NOMO-1 (cell line): ENCODE results near the gene BIRC2.
"Not testable (repeated sequence)": the region's sequence is repeated elsewhere in the genome, so short reads cannot be mapped to it uniquely, and the experiment has no call there.

ENCODE experiments used
- DNase-seq, 2 experiments: peaks; one replicate each; lab custom pipeline; 2025; ENCODE audit not compliant: unreplicated experiment in 2 of 2; lab: John Stamatoyannopoulos, UW

Gene BIRC2

DNA sequence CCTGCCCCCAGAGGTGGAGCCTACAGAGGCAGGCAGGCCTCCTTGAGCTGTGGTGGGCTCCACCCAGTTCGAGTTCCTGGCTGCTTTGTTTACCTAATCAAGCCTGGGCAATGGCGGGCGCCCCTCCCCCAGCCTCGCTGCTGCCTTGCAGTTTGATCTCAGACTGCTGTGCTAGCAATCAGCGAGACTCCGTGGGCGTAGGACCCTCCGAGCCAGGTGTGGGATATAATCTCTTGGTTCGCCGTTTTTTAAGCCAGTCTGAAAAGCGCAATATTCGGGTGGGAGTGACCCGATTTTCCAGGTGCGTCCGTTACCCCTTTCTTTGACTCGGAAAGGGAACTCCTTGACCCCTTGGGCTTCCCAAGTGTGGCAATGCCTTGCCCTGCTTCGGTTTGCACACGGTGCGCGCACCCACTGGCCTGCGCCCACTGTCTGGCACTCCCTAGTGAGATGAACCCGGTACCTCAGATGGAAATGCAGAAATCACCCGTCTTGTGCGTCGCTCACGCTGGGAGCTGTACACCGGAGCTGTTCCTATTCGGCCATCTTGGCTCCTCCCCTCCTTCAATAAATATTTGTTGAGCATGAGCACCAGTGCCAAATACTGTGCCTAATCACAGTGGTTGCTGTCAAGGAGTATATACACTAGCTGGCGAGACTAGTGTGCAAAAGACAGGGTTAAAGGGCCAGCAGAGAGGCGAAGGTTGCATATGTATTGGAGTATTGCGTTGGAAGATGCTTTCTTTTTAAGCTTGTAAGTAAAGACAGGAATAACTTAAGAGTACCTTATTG, 27.8 kb downstream of the BIRC2 start:
- DNase-seq, result not testable (repeated sequence)

DNA sequence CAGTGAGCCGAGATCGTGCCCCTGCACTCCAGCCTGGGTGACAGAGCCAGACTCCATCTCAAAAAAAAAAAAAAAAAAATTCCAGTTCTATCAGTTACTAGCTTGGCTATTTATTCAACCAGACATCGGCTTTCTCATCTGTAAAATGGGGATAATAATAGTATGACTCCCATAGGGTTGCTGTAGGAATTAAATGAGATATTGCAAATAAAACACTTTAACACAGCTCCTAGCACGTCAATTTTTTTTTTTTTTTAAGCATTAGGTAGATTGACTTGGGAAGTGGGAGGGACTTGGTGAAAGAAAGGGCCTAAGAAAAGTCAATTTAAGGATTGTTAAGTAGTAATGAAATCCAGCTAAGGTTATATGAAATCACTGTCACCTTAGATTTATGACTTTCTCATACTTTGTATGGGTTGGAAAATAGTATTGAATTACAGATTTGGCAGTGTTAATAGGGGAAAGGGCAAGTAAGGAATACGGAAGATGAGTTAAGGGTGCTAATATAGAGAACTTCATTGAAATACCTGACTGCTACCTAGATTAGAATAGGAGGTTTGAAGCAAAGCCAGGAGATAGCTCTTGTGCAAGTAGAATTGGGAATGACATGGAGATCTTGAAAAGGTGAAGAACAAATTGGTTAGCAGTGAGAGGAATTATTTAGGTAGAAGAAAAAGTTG, 28.8 kb downstream of the BIRC2 start:
- no peak for DNase-seq

DNA sequence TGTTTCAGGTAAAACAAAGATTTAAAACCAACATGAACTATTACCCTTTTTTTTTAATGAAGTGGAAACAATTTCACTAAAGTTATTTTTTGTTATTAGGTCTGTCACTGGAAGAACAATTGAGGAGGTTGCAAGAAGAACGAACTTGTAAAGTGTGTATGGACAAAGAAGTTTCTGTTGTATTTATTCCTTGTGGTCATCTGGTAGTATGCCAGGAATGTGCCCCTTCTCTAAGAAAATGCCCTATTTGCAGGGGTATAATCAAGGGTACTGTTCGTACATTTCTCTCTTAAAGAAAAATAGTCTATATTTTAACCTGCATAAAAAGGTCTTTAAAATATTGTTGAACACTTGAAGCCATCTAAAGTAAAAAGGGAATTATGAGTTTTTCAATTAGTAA, 30.9 kb downstream of the BIRC2 start:
- no peak for DNase-seq

DNA sequence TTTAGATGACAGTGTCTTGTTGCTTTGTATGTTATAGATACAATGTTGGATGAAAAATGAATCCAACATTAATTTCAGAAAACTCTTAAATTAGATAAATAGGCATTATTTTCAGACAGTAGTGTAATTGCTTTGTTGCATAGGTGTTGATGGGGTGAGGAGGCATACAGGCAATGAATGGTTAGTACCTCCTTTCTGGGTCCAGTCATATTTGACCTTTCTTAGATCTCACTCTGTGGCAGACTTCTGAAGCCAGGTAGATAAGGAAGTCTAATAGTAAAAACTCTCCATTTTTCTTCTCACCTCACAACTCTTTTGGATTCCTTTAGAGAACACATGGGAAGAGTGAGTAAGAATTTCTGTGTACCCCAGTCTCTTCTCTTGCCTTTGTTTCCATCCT, 31.8 kb downstream of the BIRC2 start:
- DNase-seq, result no peak

DNA sequence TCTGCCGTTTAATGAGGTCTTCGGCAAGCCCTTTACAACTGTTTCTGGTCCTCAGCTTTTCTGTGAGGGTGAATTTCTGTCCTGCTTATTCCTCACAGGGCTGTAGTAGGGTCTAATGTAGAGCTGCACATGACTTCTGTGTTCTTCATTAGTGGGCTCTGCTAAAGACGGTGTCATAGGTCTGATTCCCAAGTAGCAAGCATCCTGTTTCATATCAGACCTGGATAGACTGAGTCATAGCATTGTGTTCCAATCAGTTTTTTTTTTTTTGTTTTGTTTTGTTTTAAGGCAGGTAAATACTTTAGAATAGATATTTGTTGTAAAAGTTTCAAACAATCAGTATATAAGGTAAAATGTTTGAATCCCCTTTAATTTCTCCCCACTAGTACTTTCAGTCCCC, 35.4 kb downstream of the BIRC2 start:
- no peak for DNase-seq

DNA sequence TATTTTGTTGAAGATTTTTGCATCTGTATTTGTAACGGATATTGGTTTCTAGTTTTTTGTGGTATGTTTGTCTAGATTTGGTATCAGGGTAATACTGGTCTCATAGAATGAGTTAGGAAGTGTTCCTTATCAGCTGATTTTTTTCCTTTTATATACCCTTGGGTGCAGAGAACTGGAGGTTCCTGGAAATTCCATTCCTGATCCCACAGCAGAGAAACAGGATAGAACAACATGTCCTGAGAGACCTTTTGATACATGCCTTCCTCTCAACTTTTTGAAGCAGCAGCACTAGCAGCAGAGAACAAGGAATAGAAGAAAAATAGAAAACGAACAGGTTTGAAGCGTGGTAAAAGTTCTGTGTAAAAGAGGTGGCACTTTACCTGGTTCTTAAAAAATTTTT, 36.8 kb downstream of the BIRC2 start:
- DNase-seq, result no peak

DNA sequence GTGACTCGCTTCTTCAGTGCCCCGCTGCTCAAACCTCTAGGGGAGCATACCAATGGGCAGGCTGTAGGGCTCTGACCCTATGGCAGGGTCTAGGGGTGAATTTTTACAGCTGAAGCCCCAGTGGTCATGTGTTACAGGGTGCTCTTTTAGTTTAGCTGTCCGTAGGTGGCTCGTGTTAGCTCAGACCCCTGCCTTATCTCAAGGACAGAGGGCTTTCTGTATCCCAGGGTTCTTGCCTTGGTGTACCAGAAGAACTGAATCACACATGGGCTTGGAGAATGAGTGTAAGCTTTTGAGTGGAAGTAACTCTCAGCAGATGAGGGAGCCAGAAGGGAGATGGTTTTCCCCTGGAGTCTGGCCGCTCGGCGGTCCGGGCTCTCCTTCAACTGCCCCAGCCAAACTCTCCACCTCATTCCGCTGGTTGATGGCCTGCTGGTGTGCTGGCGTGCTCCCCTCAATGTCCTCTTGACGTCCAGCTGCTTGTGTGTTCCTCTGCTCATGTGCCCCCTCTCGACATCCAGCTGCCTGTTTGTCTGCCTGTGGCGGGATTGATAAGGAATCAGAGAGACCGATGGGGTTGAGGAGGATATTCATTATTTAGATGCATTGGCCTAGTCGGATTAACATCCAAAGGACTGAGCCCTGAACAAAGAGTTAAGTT, 37.5 kb downstream of the BIRC2 start:
- DNase-seq, result no peak

DNA sequence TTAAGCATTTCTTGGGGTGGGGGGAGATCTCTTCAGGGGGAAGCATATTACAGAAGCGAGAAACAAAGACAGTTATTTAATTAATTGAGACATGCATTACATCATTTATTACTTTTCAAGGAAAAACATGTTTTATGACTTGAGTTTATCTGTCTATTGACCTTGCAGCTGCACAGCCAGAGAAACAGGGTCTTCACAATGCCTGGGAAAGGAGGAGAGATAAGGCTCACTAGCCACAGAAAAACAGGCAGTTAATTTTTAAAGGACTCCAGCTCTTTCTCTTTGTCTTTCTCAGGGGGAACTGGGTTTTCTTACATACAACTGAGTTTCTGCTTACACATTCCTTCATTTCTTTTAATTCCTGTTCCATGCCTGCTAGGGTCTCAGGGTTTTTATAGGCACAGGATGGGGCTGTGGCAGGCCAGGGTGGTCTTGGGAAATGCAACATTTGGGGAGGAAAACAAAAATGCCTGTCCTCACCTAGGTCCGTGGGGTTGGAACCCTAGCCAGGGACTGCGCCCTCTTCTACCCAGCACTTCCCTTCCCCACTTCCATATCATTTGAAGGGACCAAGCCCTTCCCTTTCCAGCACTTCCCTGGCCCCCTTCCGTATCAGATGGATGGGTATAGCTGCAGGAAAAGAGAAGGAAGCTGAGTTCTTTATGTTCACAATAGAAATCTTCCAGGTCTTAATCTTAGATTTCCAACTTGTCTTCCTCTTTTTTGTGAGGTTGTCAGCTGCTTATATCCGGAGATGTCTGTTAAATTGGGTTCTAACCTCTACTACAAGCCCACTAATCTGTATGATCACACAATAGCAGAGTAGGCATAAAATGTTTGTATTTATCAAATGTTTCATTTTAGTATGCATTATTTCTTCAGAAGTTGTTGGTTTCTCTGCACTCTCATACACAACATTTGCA, 38.3 kb downstream of the BIRC2 start:
- DNase-seq, result no peak

DNA sequence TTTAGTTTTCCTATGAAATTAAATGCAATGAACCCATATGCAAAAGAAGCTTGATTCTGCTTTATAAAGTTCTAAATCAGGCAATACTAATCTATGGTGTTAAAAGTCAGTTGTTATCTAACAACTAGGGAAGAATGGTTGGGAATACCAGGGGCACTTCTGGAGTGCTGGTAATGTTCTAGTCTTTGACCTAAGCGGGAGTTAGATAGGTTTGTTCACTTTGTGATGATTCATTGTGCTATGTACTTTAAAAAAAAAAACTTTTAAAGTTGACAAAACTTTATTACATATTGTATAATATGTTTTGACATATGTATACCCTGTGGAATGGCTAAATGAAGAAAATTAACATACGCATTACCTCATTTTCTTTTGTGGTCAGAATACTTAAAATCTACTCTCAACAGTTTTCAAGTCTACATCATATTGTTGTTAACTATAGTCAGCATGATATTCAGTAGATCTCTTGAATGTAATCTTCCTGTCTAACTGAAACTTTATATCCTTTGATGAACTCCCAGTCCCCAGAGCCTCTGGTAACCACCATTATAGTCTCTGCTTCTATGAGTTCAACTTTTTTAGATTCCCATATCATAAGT, 39.2 kb downstream of the BIRC2 start:
- DNase-seq, result no peak

DNA sequence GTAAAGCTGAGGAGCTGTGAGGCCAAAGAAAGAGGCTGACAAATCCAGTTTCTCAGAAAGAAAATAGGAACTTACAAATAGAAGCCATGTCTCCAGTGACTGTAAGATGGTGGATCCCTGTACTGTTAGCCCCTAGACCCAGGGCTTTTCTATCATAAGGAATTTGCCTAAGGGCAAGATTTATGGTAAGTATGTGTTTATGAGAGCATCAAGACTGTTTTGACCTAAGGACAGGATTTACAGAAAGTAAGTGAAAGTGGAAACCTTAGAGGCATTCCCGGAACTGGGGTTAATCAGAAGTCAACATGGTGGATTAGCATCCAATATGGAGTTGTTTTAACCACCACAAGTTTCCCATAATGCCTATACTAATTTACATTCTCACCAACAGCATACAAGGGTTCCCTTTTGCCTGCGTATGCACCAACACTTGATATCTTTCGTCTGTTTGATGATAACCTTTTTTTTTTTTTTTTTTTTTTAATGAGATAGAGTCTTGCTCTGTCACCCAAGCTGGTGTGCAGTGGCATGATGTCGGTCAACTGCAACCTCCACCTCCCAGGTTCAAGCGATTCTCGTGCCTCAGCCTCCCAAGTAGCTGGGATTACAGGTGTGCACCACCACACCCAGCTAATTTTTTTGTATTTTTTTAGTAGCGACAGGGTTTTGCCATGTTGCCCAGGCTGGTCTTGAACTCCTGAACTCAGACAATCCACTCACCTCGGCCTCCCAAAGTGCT, 40.2 kb downstream of the BIRC2 start:
- DNase-seq, result no peak

DNA sequence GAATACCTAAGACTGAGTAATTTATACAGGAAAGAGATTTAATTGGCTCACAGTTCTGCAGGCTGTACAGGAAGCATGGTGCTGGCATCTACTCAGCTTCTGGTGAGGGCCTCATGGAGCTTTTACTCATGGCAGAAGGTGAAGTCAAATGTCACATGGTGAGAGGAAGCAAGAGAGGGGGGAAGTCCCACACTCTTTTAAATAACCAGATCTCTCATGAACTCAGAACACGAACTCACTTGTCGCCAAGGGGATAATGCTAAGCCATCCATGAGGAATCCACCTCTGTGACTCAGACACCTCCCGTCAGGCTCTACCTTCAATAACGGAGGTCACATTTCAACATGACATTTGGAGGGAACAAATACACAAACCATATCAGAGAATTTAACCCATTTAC, 42.2 kb downstream of the BIRC2 start:
- DNase-seq, result no peak

DNA sequence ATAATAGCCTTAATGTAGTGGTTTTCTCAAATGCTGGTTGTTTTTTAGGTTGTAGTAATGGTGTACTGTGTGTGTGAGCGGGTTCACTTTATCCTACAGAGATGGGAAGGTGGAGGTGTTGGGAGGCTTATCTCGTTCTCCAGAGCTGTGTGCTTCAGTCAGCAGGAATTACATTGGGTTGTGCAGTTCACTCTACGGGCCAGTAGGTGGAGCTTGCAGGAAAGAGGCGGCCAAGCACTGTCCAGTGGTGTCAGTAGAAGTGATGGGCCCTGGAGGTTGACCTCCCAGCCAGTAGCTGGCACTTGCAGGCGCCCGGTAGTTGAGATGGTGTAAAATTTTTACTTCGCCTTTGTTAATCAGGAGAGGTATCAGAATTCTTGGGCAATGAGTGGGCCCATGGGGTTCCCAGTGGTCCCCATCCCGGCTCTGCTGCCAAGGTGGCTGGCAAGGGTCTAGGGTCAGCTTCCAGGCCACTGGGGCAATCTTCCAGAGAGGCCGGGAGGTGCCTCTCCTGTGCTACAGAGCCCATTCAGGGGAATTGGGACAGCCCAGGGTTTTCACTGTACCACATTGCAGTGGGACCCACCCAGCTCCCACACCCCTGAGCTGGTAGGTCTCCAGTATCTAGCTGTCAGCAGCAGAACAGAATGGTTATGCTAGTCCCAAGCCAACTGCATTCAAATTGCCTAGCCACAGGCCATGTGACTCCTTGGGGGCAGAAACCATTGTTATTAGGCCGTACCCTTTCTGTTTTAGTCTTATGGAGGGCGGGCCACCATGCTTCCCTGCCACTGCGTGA, 43.9 kb downstream of the BIRC2 start:
- DNase-seq, result peak; percentile 39

DNA sequence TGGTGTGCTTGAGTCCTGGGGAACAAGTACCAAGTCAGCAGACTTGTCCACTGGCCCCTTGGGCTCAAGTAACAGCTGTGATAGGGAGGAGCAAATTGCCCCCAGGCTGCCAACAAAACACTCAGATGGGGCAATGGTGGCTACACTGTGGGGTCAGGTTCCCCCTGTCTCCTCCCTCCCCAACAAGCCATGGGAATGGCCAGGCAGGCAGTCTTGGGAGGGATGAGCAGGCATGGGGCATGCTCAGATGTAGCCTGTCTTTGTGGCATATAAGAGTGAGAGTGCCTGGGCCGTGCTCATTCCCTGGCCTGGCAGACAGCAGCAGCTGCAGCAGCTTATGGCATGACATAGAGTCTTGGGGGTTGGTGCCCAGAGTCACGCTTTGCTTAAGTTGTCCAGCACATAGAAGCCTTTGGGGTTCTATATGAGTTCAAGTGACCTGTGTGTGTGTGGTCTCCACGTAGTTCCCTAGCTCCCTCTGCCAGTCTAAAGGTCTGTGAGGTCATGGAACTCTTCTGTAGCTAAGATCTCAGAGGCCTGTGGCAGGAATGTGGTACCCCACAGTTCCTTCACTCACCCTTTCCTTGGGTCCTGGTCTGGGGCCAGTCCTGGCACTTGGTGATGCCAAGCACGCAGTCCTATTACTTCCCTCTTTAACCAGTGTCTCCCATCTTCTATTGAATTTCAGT, 44.7 kb downstream of the BIRC2 start:
- DNase-seq, result no peak

DNA sequence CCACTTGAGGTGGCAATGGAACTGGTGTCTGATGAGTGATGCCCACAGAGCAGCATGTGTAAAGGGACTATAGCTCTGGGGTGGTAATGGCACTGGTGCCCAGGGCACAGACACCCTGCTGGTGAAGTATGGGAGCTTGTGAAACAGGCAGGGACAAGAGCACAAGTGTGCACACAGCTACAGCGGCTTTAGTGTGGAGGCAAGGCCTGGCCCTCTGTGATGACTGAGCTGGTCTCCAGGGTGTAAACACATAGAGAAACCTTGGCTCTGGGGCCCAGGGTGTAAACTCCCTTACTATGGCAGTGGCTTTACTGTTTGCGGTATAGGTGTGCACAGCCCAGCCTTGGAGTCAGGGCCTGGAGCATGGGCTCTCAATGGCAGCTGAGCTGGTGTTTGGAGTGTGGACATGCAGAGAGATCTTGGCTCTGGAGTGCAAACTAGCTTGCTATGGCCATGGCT, 46.3 kb downstream of the BIRC2 start:
- DNase-seq, result no peak

DNA sequence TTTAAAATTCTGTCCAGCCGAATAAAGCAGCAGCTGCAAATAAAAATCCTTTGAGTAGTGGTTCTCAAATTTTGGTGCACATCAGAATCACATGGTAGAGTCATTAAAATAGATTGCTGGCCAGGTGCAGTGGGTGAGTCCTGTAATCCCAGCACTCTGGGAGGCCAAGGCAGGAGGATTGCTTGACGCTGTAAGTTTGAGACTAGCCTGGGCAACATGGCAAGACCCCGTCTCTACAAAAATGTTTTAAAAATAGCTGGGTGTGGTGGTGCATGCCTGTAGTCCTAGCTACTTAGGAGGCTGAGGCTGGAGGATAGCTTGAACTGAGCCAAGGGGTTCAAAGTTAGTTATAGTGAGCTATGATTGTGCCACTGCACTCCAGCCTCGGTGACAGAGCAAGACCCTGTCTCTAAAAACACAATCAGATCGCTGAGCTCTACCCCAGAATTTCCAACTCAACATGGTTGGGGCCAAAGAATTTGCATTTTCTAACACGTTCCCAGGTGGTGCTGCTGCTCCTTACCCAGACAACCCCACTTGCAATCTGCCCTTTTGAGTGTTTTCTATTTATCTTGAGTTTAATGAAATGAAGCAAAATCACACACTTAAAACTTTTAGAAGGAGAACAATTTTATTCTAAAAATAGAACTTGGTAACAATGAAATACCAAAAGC, 48.8 kb downstream of the BIRC2 start:
- no peak for DNase-seq

DNA sequence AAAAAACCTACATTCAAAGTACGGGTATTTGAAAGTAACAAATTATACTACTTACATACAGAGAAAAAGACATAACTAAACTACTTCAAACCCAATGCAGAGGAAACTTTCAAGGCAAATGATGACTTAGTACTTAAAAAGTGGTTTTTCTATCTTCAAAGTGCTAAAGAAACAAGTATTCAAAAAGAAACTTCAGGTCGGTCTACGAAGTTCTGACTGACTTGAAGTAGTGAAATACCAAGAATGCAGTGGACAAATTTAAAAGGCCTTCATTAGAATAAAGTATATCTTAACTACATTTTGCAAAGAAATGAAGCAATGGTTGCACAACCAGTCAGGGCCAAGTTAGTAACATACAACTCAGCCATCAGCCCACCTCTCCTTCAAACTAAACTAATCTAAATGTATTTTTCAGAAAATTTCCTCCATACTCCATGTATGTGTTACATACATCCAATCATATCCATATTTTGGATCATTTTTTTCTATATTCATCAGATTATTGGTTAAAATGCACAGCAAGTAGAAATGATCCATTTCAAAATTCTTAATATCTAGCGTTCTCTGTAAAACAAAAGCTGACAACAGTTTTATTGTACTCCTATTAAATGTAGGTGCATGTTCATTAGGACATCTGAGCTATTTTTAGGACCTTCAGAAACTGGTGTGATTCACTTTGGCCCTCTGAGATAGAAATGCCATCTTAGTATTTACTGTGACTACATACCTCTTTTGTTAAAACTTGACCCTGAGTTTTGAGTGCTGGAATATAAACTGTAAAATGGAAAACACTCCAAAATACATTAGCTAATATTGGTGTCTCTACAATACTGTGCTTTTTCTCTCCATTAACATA, 49.9 kb downstream of the BIRC2 start:
- no peak for DNase-seq

DNA sequence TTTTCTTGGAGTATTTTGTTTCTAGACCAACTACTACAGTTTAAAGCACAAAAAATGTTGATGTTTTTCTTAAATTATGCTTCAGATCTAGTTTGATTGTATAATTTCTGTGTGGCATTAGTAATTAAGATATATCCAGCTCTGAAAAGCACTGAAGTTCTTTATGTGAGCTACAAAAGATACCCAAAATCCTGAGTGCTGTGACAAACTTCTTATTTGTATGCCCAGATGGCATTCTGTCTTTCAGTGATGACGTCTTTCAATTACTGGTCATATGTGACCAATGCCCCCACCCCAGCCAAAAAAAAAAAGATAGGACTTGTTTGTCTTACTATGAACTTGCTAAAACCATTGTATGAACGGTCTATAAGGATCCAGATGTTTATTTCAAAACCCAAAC, 51.3 kb downstream of the BIRC2 start:
- DNase-seq, result no peak
